NAMALWA (cell line): Measurements from ENCODE around the gene OR10K2.

Experiments used
- DNase-seq: peaks from one replicate; pipeline ENCODE4 v3.0.0-alpha.2; 2015; ENCODE audit warnings: low spot score

OR10K2 gene

DNA sequence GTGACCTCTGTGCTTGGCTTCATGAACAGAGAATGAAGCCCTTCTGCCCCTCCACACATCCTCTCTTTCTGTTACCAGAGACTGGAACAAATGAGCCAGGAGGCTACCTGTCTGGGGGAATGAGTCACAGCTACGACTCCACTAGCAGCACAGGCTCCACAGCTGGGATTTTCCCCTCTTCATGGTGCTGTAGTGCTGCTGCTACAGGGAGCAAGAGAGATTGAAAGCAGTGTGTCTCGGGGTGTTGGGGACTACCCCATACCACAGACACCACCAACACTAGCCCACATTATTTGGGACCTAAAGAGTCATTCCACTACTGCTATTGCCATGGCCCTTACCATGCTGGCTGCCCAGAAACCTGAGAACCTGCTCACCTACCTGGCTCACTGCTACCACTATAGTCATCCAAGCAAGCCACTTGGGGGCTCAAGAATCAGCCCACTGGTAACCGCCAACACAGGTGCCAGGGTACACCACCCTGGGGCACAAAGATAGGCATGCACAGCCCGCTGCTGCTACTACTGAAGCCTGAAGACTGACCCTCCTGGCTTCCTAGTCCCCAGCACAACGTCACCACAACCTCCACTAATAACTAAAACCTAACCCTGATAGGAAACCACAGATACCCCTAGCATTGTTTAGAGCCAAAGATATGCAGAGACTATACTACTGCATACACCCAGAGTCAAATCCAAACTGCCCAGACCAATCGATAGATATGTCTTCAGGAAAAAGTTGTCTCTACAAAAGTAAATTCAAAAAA, 54.7 kb downstream of the OR10K2 start:
- DNase-seq = no peak
